ENCODE measurements around the gene TOR1AIP2. TPM values are rescaled to one million over a fixed set of nuclear protein-coding genes. Genes with fewer than 3 reads are reported as not detected.

TOR1AIP2 gene
- total RNA-seq, 1 experiment from 2014 or later = 121 TPM

DNA sequence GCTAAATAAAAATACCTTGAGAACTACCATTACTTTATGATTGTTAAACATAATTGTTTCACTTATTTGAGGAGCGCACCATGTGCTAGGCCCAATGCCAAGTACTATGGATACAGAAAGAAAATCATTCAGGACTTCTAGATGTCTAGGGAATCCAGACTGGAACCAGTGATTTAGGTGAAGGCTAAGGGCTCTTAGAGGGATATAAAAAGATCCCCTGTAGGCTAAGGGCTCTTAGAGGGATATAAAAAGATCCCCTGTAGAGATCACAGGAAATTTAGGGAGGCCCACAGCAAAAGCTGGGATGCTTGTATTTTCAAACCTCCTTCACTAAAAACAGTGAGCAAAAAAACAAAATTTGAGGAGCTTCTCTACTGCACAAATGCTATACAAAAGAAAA lies 6.7 kb downstream of the TOR1AIP2 start:
- TF ChIP-seq CTCF (IDR thresholded peaks at IDR 0.05; ENCODE audit: unreplicated experiment) = no peak
- intact Hi-C loops (cut with micrococcal nuclease; ENCODE audit: unreplicated experiment) = no loop called here
- no TSS peak for BruUV-seq (replicated peaks)
- H3K27me3 Mint-ChIP-seq (ENCODE audit: unreplicated experiment) = no peaks in the 10 kb centered on the region
- H3K27ac Mint-ChIP-seq (ENCODE audit: unreplicated experiment) = no peak overlapping the region
- DNase-seq = no peak
- CTCF ChIA-PET = no interaction called here
- peaks cover 22% of the 10 kb centered on the region for H3K36me3 Mint-ChIP-seq (ENCODE audit: insufficient read depth, unreplicated experiment)
- H3K4me3 Mint-ChIP-seq (ENCODE audit: low read depth, unreplicated experiment) = no peak overlapping the region
- no peaks in the 10 kb centered on the region for H3K9me3 Mint-ChIP-seq (ENCODE audit: low read depth, unreplicated experiment)
- H3K4me1 Mint-ChIP-seq (ENCODE audit: low read depth, unreplicated experiment) = peaks cover 40% of the 10 kb centered on the region

DNA sequence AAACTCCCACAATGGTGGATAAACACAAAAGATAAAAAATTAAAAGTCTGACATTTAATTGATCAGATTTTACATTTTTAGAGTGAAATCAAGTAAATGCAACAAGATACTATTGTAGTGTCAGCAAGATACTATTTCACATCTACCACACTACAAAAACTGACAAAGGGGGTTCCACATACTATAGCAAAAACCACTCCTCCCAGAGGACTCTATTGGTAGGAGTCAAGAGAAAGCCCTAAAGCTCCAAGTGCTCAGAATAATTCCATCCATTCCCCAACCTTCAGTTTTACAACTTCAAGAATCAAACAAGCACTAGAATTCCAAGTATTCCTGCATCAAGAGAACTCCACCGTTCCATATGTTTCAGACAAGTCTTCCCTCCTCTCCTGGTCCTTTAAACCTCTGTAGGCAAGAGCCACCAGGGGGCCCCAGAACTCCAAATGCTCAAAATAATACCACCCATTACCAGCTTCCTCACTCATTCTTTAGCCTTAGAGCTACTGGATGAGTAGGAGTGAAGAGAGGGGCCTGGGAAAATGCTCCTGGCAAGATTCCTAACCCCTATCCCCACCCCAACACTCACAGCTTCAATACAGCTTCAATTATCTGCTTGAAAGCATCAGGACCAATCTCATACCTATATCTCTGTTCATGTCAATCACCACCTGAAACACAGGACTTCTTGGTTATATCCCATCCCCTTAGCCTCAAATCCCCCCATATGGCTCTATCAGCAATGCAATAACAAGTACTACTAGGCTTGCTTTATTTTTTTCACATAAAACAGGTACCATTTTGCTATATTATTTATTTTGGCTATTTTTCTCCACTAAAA lies 9.9 kb downstream of the TOR1AIP2 start:
- no peak overlapping the region for H3K27ac Mint-ChIP-seq (ENCODE audit: unreplicated experiment)
- CTCF ChIA-PET = interaction anchor here (0.6 to 1.0 kb wide), 4 partner anchors 9 to 311 kb away, joined by 3 to 6 read pairs (median 4); no protein-coding TSS in a partner anchor
- DNase-seq = peak; percentile 68
- intact Hi-C loops (cut with micrococcal nuclease; ENCODE audit: unreplicated experiment) = loop anchor here (2.0 to 5.0 kb wide), 2 partner anchors 87 to 310 kb away; partner anchors contain the start of gene CEP350
- peak; percentile 80 for TF ChIP-seq CTCF (IDR thresholded peaks at IDR 0.05; ENCODE audit: unreplicated experiment)
- peaks cover 31% of the 10 kb centered on the region for H3K36me3 Mint-ChIP-seq (ENCODE audit: insufficient read depth, unreplicated experiment)
- peaks cover 10% of the 10 kb centered on the region for H3K4me1 Mint-ChIP-seq (ENCODE audit: low read depth, unreplicated experiment)
- H3K9me3 Mint-ChIP-seq (ENCODE audit: low read depth, unreplicated experiment) = no peaks in the 10 kb centered on the region
- H3K27me3 Mint-ChIP-seq (ENCODE audit: unreplicated experiment) = no peaks in the 10 kb centered on the region
- H3K4me3 Mint-ChIP-seq (ENCODE audit: low read depth, unreplicated experiment) = no peak overlapping the region
- BruUV-seq (replicated peaks) = no TSS peak

GRCh38 chr1:179866616-179867015 lies 11.0 kb downstream of the TOR1AIP2 start:
- Mint-ChIP-seq H3K4me3 (ENCODE audit: low read depth, unreplicated experiment) (no peak overlapping the region), H3K27ac (ENCODE audit: unreplicated experiment) (no peak overlapping the region), H3K9me3 (ENCODE audit: low read depth, unreplicated experiment) (no peaks in the 10 kb centered on the region), H3K27me3 (ENCODE audit: unreplicated experiment) (no peaks in the 10 kb centered on the region), H3K4me1 (ENCODE audit: low read depth, unreplicated experiment) (no peaks in the 10 kb centered on the region), H3K36me3 (ENCODE audit: insufficient read depth, unreplicated experiment) (peaks cover 36% of the 10 kb centered on the region)
- intact Hi-C loops (cut with micrococcal nuclease; ENCODE audit: unreplicated experiment) = loop anchor here (2.0 to 5.0 kb wide), 2 partner anchors 88 to 311 kb away; partner anchors contain the start of gene CEP350
- CTCF ChIA-PET = interaction anchor here (0.8 kb wide), 1 partner anchor 94 kb away, joined by 3 read pairs; no protein-coding TSS in a partner anchor
- BruUV-seq (replicated peaks) = no TSS peak
- TF ChIP-seq CTCF (IDR thresholded peaks at IDR 0.05; ENCODE audit: unreplicated experiment) = no peak
- no peak for DNase-seq

- intact Hi-C loops (cut with micrococcal nuclease; ENCODE audit: unreplicated experiment) = loop anchor here (5.0 kb wide), 1 partner anchor 312 kb away; no protein-coding TSS in a partner anchor
- Mint-ChIP-seq H3K27me3 (ENCODE audit: unreplicated experiment) (no peaks in the 10 kb centered on the region), H3K9me3 (ENCODE audit: low read depth, unreplicated experiment) (no peaks in the 10 kb centered on the region), H3K4me1 (ENCODE audit: low read depth, unreplicated experiment) (no peaks in the 10 kb centered on the region), H3K27ac (ENCODE audit: unreplicated experiment) (no peak overlapping the region), H3K36me3 (ENCODE audit: insufficient read depth, unreplicated experiment) (peaks cover 36% of the 10 kb centered on the region), H3K4me3 (ENCODE audit: low read depth, unreplicated experiment) (no peak overlapping the region)
- CTCF ChIA-PET = no interaction called here
- TF ChIP-seq CTCF (IDR thresholded peaks at IDR 0.05; ENCODE audit: unreplicated experiment) = no peak
- no peak for DNase-seq
- BruUV-seq (replicated peaks) = no TSS peak
Measured at GRCh38 chr1:179865377-179865776, 12.2 kb downstream of the TOR1AIP2 start.

Data from Calu3 (cell line).